ENCODE measurements around the gene NUDT21. TPM values are rescaled to one million over a fixed set of nuclear protein-coding genes. Genes with fewer than 3 reads are reported as not detected.

The NUDT21 gene
- total and polyA plus RNA-seq, 12 donors, result 9.3 to 74.7 (median 62.5) TPM

Other genes with a start within 250 kb of the NUDT21 start
- gene AMFR, start 25.8 kb downstream of the NUDT21 start, total RNA-seq, result 10 to 100 TPM; 50.6 to 87.9 (median 69.7) TPM
- 10 to 100 TPM; 18.1 to 63.9 TPM for gene AMFR, start 25.8 kb downstream of the NUDT21 start, polyA plus RNA-seq
- gene OGFOD1, start 222 bp upstream of the NUDT21 start, total RNA-seq, result 10 to 100 TPM; 24.2 to 41.0 (median 36.8) TPM
- gene OGFOD1, start 222 bp upstream of the NUDT21 start, polyA plus RNA-seq, result 10 to 100 TPM in 1 of 2 donors, 1 to 10 TPM in 1; 8.9 to 17.5 TPM
- gene BBS2, start 68.7 kb upstream of the NUDT21 start, total RNA-seq, result 10 to 100 TPM; 37.7 to 75.9 (median 60.1) TPM
- 10 to 100 TPM; 11.7 to 33.0 TPM for gene BBS2, start 68.7 kb upstream of the NUDT21 start, polyA plus RNA-seq
- gene MT4, start 113.7 kb upstream of the NUDT21 start, total RNA-seq, result not detected
- not detected for gene MT4, start 113.7 kb upstream of the NUDT21 start, polyA plus RNA-seq
- gene MT3, start 138.2 kb upstream of the NUDT21 start, total RNA-seq, result 10 to 100 TPM in 1 of 10 donors, 1 to 10 TPM in 9; 1.9 to 11.6 (median 4.1) TPM
- 10 to 100 TPM in 1 of 2 donors, 1 to 10 TPM in 1; 4.4 to 29.8 TPM for gene MT3, start 138.2 kb upstream of the NUDT21 start, polyA plus RNA-seq
- 100 to 1,000 TPM in 6 of 10 donors, 10 to 100 TPM in 4; 88.8 to 354 (median 109) TPM for gene MT2A, start 157.3 kb upstream of the NUDT21 start, total RNA-seq
- 100 to 1,000 TPM; 195 to 231 TPM for gene MT2A, start 157.3 kb upstream of the NUDT21 start, polyA plus RNA-seq
- 100 to 1,000 TPM in 5 of 10 donors, 10 to 100 TPM in 5; 83.3 to 164 (median 97.0) TPM for gene MT1E, start 174.4 kb upstream of the NUDT21 start, total RNA-seq
- gene MT1E, start 174.4 kb upstream of the NUDT21 start, polyA plus RNA-seq, result 100 to 1,000 TPM in 1 of 2 donors, 10 to 100 TPM in 1; 31.9 to 268 TPM
- gene MT1M, start 181.3 kb upstream of the NUDT21 start, total RNA-seq, result 10 to 100 TPM in 1 of 10 donors, 1 to 10 TPM in 5, under 1 TPM in 4; 0.75 to 24.3 (median 1.7) TPM
- gene MT1M, start 181.3 kb upstream of the NUDT21 start, polyA plus RNA-seq, result 10 to 100 TPM; 11.9 to 25.4 TPM
- gene MT1A, start 187.3 kb upstream of the NUDT21 start, total RNA-seq, result 10 to 100 TPM in 1 of 10 donors, 1 to 10 TPM in 5, under 1 TPM in 2, not detected in 2; 0.71 to 67.7 (median 2.6) TPM
- 100 to 1,000 TPM in 1 of 2 donors, 10 to 100 TPM in 1; 11.1 to 102 TPM for gene MT1A, start 187.3 kb upstream of the NUDT21 start, polyA plus RNA-seq
- gene MT1B, start 200.6 kb upstream of the NUDT21 start, total RNA-seq, result not detected
- not detected for gene MT1B, start 200.6 kb upstream of the NUDT21 start, polyA plus RNA-seq
- gene MT1F, start 206.6 kb upstream of the NUDT21 start, total RNA-seq, result 1 to 10 TPM in 9 of 10 donors, under 1 TPM in 1; 0.98 to 7.7 (median 2.4) TPM
- 1 to 10 TPM; 2.0 to 2.4 TPM for gene MT1F, start 206.6 kb upstream of the NUDT21 start, polyA plus RNA-seq
- gene MT1G, start 216.7 kb upstream of the NUDT21 start, total RNA-seq, result 1 to 10 TPM in 3 of 10 donors, under 1 TPM in 1, not detected in 6; 0.95 to 9.0 (median 1.0) TPM
- 1 to 10 TPM; 3.6 to 3.7 TPM for gene MT1G, start 216.7 kb upstream of the NUDT21 start, polyA plus RNA-seq
- 1 to 10 TPM in 1 of 10 donors, not detected in 9; 2.4 TPM for gene MT1H, start 218.5 kb upstream of the NUDT21 start, total RNA-seq
- not detected for gene MT1H, start 218.5 kb upstream of the NUDT21 start, polyA plus RNA-seq
- 100 to 1,000 TPM in 4 of 10 donors, 10 to 100 TPM in 6; 15.8 to 616 (median 71.4) TPM for gene MT1X, start 231.1 kb upstream of the NUDT21 start, total RNA-seq
- gene MT1X, start 231.1 kb upstream of the NUDT21 start, polyA plus RNA-seq, result 100 to 1,000 TPM; 162 to 239 TPM

All from heart right ventricle (tissue), 12 donors.